NCI-H187 treated with DMSO at 0.1 percent for 48 hours (cell line): ENCODE results near the gene CFAP91.
"Not testable (repeated sequence)": the region's sequence is repeated elsewhere in the genome, so short reads cannot be mapped to it uniquely, and the experiment has no call there.

Experiments
- DNase-seq: peaks from one replicate; lab custom pipeline; 2025; lab: John Stamatoyannopoulos, UW

The CFAP91 gene

GRCh38 chr3:119677641-119677934, 25.2 kb upstream of the CFAP91 start:
- DNase-seq = no peak

- not testable (repeated sequence) for DNase-seq
These were observed 24.6 kb upstream of the CFAP91 start for GRCh38 chr3:119678209-119678608.

GRCh38 chr3:119679874-119680273, 22.9 kb upstream of the CFAP91 start:
- DNase-seq = no peak

GRCh38 chr3:119681279-119681678, 21.5 kb upstream of the CFAP91 start:
- no peak for DNase-seq

GRCh38 chr3:119683421-119683820, 19.4 kb upstream of the CFAP91 start:
- no peak for DNase-seq

- no peak for DNase-seq
These were observed 12.7 kb upstream of the CFAP91 start for GRCh38 chr3:119690043-119690656.

GRCh38 chr3:119695480-119695879, 7.3 kb upstream of the CFAP91 start:
- no peak for DNase-seq

GRCh38 chr3:119697394-119697793, 5.4 kb upstream of the CFAP91 start:
- DNase-seq = no peak

GRCh38 chr3:119700269-119700919, 2.4 kb upstream of the CFAP91 start:
- DNase-seq = no peak

- no peak for DNase-seq
These were observed 1.7 kb upstream of the CFAP91 start for GRCh38 chr3:119700920-119701734.

- no peak for DNase-seq
These were observed 1.2 kb downstream of the CFAP91 start for GRCh38 chr3:119703820-119704531.

- no peak for DNase-seq
These were observed 12.3 kb downstream of the CFAP91 start for GRCh38 chr3:119715105-119715504.

GRCh38 chr3:119716998-119717397, 14.2 kb downstream of the CFAP91 start:
- DNase-seq = no peak

- no peak for DNase-seq
These were observed 14.7 kb downstream of the CFAP91 start for GRCh38 chr3:119717520-119717919.

- no peak for DNase-seq
These were observed 20.2 kb downstream of the CFAP91 start for GRCh38 chr3:119723022-119723421.

- DNase-seq = no peak
These were observed 24.1 kb downstream of the CFAP91 start for GRCh38 chr3:119726909-119727308.

- no peak for DNase-seq
These were observed 27.2 kb downstream of the CFAP91 start for GRCh38 chr3:119729996-119730395.

GRCh38 chr3:119731560-119732343, 28.9 kb downstream of the CFAP91 start:
- DNase-seq = no peak

- no peak for DNase-seq
These were observed 31.0 kb downstream of the CFAP91 start for GRCh38 chr3:119733812-119734211.

- no peak for DNase-seq
These were observed 35.9 kb downstream of the CFAP91 start for GRCh38 chr3:119738741-119739140.

- no peak for DNase-seq
These were observed 39.1 kb downstream of the CFAP91 start for GRCh38 chr3:119741657-119742590.
